ENCODE measurements around the gene CER1.

The CER1 gene

GRCh38 chr9:14731294-14731981 is 8.9 kb upstream of the CER1 start:
- DNase-seq (ENCODE audit: insufficient read length, low spot score) = no peak
- no peak for FAIRE-seq
- TF ChIP-seq TAF1 (IDR thresholded peaks at IDR 0.05; ENCODE audit: low read depth, low read length) (no peak), POU2F2 (IDR thresholded peaks at IDR 0.05; ENCODE audit: low read depth, low read length) (no peak), PAX5 (IDR thresholded peaks at IDR 0.05; ENCODE audit: insufficient read depth, low read length, severe bottlenecking) (no peak), SPI1 (IDR thresholded peaks at IDR 0.05; ENCODE audit: low read depth, low read length) (no peak), POLR2A (IDR thresholded peaks at IDR 0.05; ENCODE audit: low read depth, low read length) (no peak), POLR2AphosphoS5 (IDR thresholded peaks at IDR 0.05; ENCODE audit: low read depth, low read length) (no peak)

GRCh38 chr9:14730461-14730898 is 7.9 kb upstream of the CER1 start:
- DNase-seq (ENCODE audit: insufficient read length, low spot score) (no peak), FAIRE-seq (no peak)
- TF ChIP-seq PAX5 (IDR thresholded peaks at IDR 0.05; ENCODE audit: insufficient read depth, low read length, severe bottlenecking) (no peak), POU2F2 (IDR thresholded peaks at IDR 0.05; ENCODE audit: low read depth, low read length) (no peak)

GRCh38 chr9:14723301-14723700 is 768 bp upstream of the CER1 start:
- DNase-seq (ENCODE audit: insufficient read length, low spot score) (no peak), FAIRE-seq (no peak)
- no peak for TF ChIP-seq PAX5 (IDR thresholded peaks at IDR 0.05; ENCODE audit: insufficient read depth, low read length, severe bottlenecking)
- no peak for TF ChIP-seq POLR2A (IDR thresholded peaks at IDR 0.05; ENCODE audit: low read depth, low read length)
- no peak for TF ChIP-seq POLR2AphosphoS5 (IDR thresholded peaks at IDR 0.05; ENCODE audit: low read depth, low read length)
- TF ChIP-seq SPI1 (IDR thresholded peaks at IDR 0.05; ENCODE audit: low read depth, low read length) = no peak
- no peak for TF ChIP-seq TAF1 (IDR thresholded peaks at IDR 0.05; ENCODE audit: low read depth, low read length)
- no peak for TF ChIP-seq POU2F2 (IDR thresholded peaks at IDR 0.05; ENCODE audit: low read depth, low read length)

GRCh38 chr9:14719231-14719923 is 3.2 kb downstream of the CER1 start:
- FAIRE-seq = no peak
- no peak for TF ChIP-seq SPI1 (IDR thresholded peaks at IDR 0.05; ENCODE audit: low read depth, low read length)
- no peak for TF ChIP-seq PAX5 (IDR thresholded peaks at IDR 0.05; ENCODE audit: insufficient read depth, low read length, severe bottlenecking)
- TF ChIP-seq POU2F2 (IDR thresholded peaks at IDR 0.05; ENCODE audit: low read depth, low read length) = no peak
- DNase-seq (ENCODE audit: insufficient read length, low spot score) = no peak

GRCh38 chr9:14715102-14715501 is 7.4 kb downstream of the CER1 start:
- FAIRE-seq = no peak
- TF ChIP-seq TAF1 (IDR thresholded peaks at IDR 0.05; ENCODE audit: low read depth, low read length) (no peak), POU2F2 (IDR thresholded peaks at IDR 0.05; ENCODE audit: low read depth, low read length) (no peak), POLR2A (IDR thresholded peaks at IDR 0.05; ENCODE audit: low read depth, low read length) (no peak), PAX5 (IDR thresholded peaks at IDR 0.05; ENCODE audit: insufficient read depth, low read length, severe bottlenecking) (no peak), SPI1 (IDR thresholded peaks at IDR 0.05; ENCODE audit: low read depth, low read length) (no peak), POLR2AphosphoS5 (IDR thresholded peaks at IDR 0.05; ENCODE audit: low read depth, low read length) (no peak)
- DNase-seq (ENCODE audit: insufficient read length, low spot score) = no peak

GRCh38 chr9:14713187-14713767 is 9.3 kb downstream of the CER1 start:
- TF ChIP-seq SPI1 (IDR thresholded peaks at IDR 0.05; ENCODE audit: low read depth, low read length) = no peak
- TF ChIP-seq POU2F2 (IDR thresholded peaks at IDR 0.05; ENCODE audit: low read depth, low read length) = no peak
- no peak for TF ChIP-seq TAF1 (IDR thresholded peaks at IDR 0.05; ENCODE audit: low read depth, low read length)
- no peak for TF ChIP-seq POLR2A (IDR thresholded peaks at IDR 0.05; ENCODE audit: low read depth, low read length)
- TF ChIP-seq PAX5 (IDR thresholded peaks at IDR 0.05; ENCODE audit: insufficient read depth, low read length, severe bottlenecking) = no peak
- no peak for TF ChIP-seq POLR2AphosphoS5 (IDR thresholded peaks at IDR 0.05; ENCODE audit: low read depth, low read length)
- FAIRE-seq (no peak), DNase-seq (ENCODE audit: insufficient read length, low spot score) (no peak)

- DNase-seq (ENCODE audit: insufficient read length, low spot score) (no peak), FAIRE-seq (no peak)
- no peak for TF ChIP-seq POLR2A (IDR thresholded peaks at IDR 0.05; ENCODE audit: low read depth, low read length)
- TF ChIP-seq POU2F2 (IDR thresholded peaks at IDR 0.05; ENCODE audit: low read depth, low read length) = no peak
- TF ChIP-seq POLR2AphosphoS5 (IDR thresholded peaks at IDR 0.05; ENCODE audit: low read depth, low read length) = no peak
- no peak for TF ChIP-seq SPI1 (IDR thresholded peaks at IDR 0.05; ENCODE audit: low read depth, low read length)
- no peak for TF ChIP-seq PAX5 (IDR thresholded peaks at IDR 0.05; ENCODE audit: insufficient read depth, low read length, severe bottlenecking)
These were observed 11.7 kb downstream of the CER1 start for GRCh38 chr9:14710804-14711203.

- TF ChIP-seq SPI1 (IDR thresholded peaks at IDR 0.05; ENCODE audit: low read depth, low read length) (peak; percentile 81), PAX5 (IDR thresholded peaks at IDR 0.05; ENCODE audit: insufficient read depth, low read length, severe bottlenecking) (no peak), TAF1 (IDR thresholded peaks at IDR 0.05; ENCODE audit: low read depth, low read length) (no peak)
- DNase-seq (ENCODE audit: insufficient read length, low spot score) = no peak
- FAIRE-seq = no peak
These were observed 15.9 kb downstream of the CER1 start for GRCh38 chr9:14706530-14707140.

- DNase-seq (ENCODE audit: insufficient read length, low spot score) = no peak
- TF ChIP-seq SPI1 (IDR thresholded peaks at IDR 0.05; ENCODE audit: low read depth, low read length) (no peak), POLR2A (IDR thresholded peaks at IDR 0.05; ENCODE audit: low read depth, low read length) (no peak), POU2F2 (IDR thresholded peaks at IDR 0.05; ENCODE audit: low read depth, low read length) (no peak), POLR2AphosphoS5 (IDR thresholded peaks at IDR 0.05; ENCODE audit: low read depth, low read length) (no peak), PAX5 (IDR thresholded peaks at IDR 0.05; ENCODE audit: insufficient read depth, low read length, severe bottlenecking) (no peak), TAF1 (IDR thresholded peaks at IDR 0.05; ENCODE audit: low read depth, low read length) (no peak)
- FAIRE-seq = no peak
These were observed 17.5 kb downstream of the CER1 start for GRCh38 chr9:14705079-14705478.

Data from GM12891 (cell line).